ENCODE data around the gene RAB26.

- TF ChIP-seq CTCF (IDR thresholded peaks at IDR 0.05; ENCODE audit: low read length) (no peak), EZH2phosphoT487 (IDR thresholded peaks at IDR 0.05; ENCODE audit: low read length) (no peak), EZH2 (optimal IDR thresholded peaks at IDR 0.05; ENCODE audit: low read depth, low read length) (no peak)
Observed at GRCh38 chr16:2191446-2191706, 43.0 kb downstream of the RAB26 start.
